Activated CD4-positive, alpha-beta T cell treated with anti-CD3 and anti-CD28 coated beads, Interleukin-10, Interleukin-2, amounts not matched to agents 100 ng/mL and 50 ng/mL, durations not matched to agents 16 hours and 8 hours (primary cell): ENCODE data around the gene TRIM4.
"Not testable (repeated sequence)": the region's sequence is repeated elsewhere in the genome, so short reads cannot be mapped to it uniquely, and the experiment has no call there.

Experiments used
- DNase-seq: peaks from one replicate; pipeline ENCODE4 v3.0.0-alpha.2; 2020

The TRIM4 gene, protein sequence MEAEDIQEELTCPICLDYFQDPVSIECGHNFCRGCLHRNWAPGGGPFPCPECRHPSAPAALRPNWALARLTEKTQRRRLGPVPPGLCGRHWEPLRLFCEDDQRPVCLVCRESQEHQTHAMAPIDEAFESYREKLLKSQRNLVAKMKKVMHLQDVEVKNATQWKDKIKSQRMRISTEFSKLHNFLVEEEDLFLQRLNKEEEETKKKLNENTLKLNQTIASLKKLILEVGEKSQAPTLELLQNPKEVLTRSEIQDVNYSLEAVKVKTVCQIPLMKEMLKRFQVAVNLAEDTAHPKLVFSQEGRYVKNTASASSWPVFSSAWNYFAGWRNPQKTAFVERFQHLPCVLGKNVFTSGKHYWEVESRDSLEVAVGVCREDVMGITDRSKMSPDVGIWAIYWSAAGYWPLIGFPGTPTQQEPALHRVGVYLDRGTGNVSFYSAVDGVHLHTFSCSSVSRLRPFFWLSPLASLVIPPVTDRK

DNA sequence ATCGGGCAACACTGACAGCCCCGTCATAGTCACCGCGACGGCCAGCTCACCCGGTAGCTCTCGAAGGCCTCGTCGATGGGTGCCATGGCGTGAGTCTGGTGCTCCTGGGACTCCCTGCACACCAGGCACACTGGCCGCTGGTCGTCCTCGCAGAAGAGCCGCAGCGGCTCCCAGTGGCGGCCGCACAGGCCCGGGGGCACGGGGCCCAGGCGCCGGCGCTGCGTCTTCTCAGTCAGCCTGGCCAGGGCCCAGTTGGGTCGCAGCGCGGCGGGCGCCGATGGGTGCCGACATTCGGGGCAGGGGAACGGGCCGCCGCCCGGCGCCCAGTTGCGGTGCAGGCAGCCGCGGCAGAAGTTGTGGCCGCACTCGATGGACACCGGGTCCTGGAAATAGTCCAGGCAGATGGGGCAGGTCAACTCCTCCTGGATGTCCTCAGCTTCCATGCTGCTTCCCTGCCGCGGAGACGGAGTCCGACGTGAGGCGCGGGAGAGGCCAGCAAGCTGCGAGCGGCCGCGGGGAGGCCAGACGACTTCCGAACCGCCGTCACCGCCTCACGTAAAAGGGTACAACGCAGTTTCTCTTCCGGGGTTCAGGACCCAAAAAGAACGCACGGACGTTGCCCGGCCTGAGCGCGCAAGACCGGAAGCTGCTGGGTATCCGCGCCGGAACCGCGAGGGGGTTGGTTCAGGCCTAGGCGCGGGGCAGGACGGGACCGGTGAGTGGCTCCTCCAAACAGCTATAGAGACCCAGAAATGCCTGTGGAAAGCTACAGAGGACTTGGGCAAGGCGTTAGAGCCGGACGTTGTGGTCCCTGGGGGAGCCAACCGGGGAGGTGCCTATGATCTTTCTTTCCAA is at the start of gene TRIM4:
TSS of gene TRIM4 (minus strand) at position 572 of the 855 bp plus-strand sequence. CDS start at position 443, 129 bp downstream.
- DNase-seq: peak; percentile 97

DNA sequence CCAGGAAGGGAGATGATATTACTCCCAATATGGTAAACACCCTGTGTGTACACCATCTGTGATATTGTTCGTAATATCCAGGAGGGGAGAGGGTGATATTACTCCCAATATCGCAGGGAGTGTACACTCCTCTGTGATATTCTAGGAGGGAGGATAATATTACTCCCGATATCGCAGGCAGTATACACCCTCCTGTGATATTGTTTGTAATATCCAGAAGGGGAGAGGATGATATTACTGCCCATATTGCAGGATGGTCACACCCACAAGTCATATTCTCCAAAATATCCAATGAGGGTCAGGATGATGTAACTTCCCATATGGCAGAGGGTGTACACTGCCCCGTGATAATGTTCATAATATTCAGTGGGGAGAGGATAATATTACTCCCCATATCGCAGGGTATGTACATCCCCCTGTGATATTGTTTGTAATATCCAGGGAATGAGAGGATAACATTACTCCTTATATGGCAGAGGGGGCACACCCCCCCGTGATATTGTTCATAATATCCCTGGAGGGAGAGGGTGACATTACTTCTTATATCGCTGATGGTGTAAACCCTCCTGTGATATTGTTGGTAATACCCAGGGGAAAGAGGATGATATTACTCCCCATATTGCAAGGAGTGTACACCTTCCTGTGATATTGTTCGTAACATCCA is 39.4 kb upstream of the TRIM4 start:
- DNase-seq: no peak

DNA sequence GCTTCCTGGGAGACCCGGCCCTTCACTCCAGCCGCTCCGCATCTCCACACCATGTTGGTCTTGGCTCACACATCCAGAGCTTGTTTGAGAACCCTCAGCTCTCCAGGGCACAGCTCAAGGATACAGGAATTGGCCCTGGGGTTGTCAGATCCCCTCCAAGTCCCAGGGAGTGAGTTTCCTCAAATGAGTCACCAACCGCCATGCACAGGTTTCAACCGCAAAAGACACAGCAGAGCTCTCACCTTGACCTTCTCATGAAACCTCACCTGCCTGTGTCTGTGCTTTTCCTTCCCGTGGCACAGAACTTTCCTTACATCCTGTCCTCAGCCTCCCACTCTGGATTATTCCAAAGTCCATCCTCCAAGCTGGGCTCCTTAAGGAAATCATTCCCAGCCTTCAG is 35.9 kb upstream of the TRIM4 start:
- DNase-seq: no peak

DNA sequence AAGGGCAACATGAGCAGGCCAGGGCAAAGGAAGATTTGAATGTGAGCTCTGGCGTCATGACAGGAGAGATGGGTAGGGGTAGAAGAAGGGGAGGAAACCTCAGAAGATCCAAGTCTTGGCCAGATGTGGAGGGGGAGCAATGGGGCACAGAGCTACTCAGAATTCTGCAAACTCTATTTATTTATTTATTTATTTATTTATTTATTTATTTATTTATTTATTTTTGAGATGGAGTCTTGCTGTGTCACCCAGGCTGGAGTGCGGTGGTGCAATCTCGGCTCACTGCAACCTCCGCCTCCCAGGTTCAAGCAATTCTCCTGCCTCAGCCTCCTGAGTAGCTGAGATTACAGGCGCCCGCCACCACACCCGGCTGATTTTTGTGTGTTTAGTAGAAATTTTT is 35.3 kb upstream of the TRIM4 start:
- DNase-seq: not testable (repeated sequence)

DNA sequence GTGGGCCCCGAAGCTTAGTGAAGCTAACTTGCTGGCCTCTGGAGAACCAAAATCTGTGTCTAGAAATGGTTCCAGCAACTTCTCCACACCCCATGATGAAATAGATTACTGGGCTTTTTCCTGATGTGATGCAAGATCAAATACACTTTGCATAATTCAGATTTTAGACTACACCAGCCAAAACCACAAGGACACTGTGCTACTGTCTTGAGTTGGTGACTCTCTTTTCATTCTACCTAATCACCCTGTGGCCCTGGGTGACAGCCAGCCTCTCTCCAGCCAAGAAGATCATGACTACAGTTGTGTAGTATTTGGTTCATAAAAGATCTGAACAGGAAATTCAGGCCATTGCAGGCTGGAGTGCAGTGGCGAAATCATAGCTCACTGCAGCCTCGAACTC is 34.3 kb upstream of the TRIM4 start:
- peak; percentile 42 for DNase-seq

DNA sequence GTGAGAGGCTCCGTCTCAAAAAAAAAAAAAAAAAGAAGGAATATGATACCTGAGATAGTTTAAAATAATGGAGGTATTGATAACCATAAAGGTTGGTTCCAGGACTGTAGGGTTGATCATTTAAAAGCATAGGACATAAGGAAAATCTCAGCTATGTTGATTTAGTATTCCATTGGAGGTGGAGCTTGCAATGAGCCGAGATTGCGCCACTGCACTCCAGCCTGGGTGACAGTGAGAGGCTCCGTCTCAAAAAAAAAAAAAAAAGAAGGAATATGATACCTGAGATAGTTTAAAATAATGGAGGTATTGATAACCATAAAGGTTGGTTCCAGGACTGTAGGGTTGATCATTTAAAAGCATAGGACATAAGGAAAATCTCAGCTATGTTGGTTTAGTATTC is 33.3 kb upstream of the TRIM4 start:
- DNase-seq: not testable (repeated sequence)

DNA sequence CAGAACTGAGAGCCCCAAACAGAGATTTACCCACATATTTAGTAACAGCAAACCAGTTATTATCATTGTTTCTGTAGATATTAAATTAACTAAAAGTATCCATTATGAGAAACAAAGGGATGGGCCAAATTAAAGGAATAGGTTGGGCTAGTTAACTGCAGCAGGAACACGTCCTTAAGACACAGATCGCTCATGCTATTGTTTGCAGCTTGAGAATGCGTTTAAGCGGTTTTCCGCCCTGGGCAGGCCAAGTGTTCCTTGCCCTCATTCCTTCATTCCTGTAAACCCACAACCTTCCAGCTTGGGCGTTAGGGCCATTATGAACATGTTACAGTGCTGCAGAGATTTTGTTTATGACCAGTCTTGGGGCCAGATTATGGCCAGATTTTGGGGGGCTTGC is 31.5 kb upstream of the TRIM4 start:
- not testable (repeated sequence) for DNase-seq

DNA sequence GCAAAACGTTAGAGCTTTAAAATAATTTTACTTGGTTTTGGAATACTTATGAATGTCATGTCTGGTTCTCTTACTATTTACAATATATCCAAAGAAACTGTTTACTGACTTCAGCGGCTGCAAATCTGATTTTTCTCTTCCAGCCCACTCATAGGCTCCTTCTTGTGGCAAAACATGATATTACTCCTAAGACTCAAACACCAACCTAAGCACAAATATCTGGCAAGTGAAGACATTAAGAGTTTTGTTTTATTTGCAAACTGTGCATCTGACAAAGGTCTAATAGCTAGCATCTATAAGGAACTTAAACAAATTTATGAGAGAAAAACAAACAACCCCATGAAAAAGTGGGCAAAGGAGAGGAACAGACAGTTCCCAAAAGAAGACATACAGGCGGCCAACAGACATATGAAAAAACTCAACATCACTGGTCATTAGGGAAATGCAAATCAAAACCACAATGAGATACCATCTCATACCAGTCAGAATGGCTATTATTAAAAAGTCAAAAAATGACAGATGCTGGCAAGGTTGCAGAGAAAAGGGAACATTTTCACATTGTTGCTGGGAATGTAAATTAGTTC is 30.4 kb upstream of the TRIM4 start:
- no peak for DNase-seq

DNA sequence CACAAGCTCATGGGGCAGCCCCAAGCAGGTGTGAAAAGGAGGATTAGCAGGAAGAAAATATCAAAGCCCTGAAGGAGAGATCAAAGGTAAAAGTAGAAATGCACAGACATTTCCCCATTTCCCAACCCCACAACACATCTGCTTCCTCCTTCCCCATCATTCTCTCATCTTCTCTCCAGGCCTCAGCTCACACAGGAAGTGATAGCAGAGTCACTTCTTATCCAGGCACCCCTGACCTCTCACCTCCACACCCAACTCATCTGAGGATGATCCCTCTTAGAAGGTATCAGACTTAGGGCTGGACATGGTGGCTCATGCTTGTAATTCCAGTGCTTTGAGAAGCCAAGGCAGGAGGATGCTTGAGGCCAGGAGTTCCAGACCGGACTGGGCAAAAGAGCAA is 28.3 kb upstream of the TRIM4 start:
- DNase-seq: no peak

DNA sequence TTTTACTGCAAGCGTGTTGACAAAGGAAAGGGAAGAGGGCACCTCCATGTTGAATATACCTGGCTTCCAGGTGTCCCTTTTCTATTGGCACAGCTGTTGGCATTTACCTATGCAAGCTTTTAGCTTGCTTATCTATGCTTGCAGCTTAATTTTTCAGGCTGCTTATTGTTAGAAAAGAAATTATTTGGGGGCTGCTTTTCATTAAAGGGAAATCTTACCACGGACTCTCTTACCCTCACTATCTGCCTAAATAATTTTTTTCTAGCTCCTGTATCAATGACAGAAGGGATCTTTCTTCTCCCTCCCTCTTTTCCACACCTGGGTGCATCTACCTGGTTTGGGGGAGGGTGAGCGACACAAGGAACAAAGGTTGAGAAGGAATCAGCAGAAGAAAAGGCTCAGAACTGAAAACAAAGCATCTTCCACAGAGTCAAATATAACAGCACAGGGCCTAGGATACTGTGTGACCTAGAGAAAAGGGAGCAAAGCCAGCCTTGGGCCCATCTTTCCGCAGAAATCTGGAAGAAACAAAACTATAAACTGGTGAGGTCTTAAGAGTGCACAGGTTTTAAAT is 25.3 kb upstream of the TRIM4 start:
- DNase-seq: no peak

DNA sequence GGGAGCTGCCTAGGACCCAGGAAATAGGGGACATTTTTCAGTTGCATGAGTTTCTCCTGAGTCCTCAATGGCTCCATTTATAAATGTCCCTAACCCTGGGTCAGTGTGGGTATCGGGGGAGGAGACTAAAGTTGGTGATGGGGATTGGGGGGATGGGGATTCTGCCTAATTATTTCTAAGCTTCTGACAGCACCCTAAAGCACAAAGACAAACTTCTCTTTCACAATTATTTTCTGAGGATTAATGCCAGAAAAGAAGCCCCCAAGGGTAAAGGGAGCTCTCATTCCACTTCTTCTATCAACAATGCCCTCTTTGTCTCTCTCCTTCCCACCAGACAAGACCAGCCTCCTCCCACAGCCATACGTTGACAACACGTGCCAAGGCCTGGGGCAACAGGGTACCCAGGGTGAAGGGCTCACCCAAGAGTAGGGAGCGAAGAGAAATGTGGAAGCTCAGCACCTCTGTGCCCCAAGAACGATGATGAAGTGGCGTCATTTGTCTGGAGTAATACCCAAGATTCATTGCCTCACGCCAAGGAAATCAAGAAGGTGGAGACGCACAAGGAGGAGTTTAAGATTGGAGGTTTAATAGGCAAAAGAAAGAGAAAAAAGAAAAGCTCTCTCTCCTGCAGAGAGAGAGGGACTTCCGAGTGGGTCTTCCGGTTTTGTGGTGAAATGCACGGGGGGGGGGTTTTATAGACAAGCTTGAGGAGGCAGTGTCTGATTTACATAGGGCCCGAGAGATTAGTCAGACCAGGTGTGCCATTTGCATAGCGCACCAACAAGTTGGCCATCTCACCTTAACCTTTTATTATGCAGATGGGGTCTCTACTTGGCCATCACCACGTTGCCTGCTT is 24.5 kb upstream of the TRIM4 start:
- no peak for DNase-seq

DNA sequence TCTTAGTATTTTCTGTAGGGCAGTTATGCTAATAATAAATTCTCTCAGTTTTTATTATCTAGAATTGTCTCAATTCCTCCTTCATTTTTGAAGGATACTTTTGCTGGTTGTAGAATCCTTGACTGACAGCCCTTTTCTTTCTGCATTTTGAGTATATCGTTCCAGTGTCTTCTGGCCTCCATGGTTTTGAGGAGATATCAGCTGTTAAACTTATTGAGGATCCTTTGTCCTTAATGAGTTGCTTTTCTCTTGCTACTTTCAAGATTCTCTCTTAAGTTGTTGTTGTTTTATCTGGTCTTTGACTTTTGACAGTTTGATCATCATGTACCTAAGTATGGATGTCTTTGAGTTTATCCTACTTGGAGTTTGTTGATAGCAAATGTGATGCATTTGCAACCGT is 19.0 kb upstream of the TRIM4 start:
- DNase-seq: no peak

DNA sequence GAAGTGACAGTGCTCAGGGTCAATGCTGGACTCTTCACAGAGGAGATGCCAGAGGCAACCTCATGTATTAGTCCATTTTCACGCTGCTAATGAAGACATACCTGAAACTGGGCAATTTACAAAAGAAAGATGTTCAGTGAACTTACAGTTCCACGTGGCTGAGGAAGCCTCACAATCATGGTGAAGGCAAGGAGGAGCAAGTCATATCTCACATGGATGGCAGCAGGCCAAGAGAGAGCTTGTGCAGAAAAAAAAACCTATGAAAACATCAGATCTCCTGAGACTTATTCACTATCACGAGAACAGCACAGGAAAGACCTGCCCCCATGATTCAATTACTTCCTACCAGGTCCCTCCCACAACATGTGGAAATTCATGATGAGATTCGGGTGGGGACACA is 15.7 kb upstream of the TRIM4 start:
- not testable (repeated sequence) for DNase-seq

DNA sequence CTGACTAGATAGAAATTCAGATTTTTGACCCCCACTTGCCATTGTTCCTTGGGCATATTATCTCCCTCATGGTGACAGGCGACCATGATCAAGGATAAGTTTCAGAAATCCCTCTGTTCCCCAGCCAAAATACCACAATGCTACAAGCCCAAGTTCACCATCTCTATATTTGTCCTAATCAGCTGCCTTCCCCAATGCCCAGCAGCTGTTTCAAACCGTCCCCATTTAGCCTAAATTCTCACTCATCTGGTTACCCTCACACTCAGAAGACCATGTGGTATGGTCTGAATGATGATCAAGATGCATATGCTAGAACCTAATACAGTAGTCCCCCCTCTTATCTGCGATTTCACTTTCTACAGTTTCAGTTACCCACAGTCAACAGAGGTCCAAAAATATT is 11.0 kb upstream of the TRIM4 start:
- DNase-seq: no peak

DNA sequence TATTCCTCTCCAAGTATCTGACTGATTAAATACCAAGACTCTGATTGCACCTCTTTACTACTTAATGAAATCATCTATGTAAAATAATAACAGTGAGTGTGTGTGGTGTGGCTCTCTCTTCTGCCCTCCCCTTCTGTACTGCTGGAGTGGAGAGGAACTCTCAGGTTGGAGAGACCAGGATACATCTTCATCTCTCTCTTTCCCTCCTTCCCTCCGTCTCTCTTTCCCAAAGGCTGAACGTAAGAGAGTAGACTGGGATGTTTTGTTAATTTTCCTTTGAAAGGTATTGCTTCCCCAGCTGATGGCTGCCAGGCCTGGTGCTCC is 10.4 kb upstream of the TRIM4 start:
- no peak for DNase-seq

DNA sequence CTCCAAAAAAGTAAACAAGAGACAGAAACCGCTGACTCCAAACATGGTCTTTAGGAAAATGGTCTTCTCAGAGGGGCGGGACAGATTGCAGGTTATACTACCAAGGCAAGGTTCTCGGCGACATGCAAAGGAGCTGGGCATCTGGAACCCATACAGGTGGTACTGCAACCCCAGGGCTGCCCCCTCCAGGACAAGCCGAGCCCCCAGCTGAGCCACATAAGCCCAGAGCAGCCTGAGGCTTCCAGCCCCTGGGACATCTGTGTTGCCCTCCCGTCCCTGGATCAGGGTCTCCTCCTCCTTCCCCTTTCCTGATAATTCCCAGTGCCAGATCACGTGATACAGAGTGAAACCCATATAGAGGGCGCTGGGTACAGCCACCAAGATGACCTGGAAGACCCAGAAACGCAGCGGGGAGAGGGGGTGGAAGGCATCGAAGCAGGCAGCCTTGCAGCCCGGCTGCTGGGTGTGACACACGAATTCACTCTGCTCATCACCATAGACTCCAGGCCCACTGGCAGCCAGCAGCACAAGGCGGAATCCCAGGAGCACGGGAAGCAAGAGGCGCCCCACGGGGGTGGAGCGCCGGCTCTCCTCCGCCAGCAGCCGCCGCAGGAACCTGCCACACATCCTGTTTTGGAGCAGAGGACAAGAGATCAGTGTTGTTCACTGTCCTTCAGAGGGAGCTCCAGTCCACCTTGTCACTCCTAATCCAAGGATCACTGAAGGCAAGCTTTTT is 9.8 kb upstream of the TRIM4 start, which contains the start of gene GJC3:
TSS of gene GJC3 (minus strand) at position 627 of the 736 bp plus-strand sequence. CDS start at position 627, 0 bp downstream.
- DNase-seq: peak; percentile 48

DNA sequence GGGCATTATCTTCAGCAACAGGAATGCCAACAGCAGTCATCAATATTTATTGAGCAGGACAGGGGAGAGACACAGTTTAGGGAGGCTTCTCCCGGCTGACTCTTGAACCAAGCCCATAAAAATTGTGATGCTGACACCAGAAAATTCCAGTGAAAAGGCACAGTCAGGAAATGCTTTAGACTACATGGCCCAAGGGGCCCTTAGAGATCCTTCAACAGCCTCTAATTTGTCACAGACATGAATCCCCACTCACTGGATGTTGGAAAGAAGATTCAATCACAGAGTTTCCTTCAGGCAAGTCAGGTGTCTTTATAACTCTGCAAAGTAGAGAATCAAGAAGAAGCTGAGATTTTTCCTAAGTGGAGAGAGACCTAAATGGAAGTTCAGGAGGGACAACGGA is 8.9 kb upstream of the TRIM4 start:
- no peak for DNase-seq

DNA sequence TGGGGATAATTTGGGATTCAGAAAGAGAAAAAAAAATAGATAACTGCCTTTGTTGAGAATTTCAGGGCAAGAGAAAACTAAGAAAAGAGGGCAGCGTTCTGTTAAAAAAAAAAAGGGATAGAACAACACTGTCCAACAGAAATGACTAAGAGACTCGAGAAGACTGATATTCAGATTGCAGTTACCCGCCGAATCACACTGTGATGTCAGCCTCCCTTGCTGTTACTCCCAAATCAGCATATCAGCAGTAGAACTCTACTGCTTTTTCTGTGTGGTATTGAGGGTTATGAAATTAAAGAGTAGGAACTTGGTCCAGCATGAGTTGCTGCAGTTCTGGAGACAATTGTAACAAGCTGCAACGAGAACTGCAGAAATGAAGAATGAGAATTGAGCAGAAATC is 8.2 kb upstream of the TRIM4 start:
- DNase-seq: no peak

DNA sequence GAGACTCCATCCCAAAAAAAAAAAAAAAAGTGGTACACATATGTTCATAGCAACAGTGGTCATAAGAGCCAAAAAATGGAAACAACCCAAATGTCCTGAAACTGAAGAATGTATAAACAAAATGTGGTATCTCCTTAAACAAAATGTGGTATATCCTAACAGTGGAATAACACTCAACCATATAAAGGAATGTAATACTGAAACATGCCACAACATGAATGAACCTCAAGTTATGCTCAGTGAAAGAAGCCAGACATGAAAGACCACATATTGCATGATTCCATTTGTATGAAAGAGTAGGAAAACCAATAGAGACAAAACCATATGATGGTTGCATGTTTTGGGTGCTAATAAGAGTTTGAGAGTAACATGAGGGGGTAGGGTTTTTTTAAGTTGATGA is 7.0 kb upstream of the TRIM4 start:
- DNase-seq: no peak

DNA sequence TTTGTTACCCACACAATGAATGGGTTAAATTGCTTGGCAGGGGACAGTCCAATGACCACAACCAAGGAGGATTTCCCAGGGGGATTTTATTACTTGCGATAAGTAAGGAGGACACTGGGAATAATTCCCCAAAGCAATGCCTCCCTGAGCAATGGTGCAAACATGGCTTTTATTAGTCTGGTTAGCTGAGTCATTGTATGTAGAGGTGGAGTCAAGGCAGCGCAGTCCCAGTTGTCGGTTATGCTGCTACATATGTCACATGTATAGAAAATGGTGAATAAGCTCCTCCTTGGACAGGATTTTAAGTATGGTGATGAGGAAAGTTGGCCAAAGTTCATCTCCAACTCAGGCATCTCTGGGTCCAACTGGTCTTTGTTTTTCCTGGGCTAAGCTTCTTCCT is 3.9 kb upstream of the TRIM4 start:
- no peak for DNase-seq

DNA sequence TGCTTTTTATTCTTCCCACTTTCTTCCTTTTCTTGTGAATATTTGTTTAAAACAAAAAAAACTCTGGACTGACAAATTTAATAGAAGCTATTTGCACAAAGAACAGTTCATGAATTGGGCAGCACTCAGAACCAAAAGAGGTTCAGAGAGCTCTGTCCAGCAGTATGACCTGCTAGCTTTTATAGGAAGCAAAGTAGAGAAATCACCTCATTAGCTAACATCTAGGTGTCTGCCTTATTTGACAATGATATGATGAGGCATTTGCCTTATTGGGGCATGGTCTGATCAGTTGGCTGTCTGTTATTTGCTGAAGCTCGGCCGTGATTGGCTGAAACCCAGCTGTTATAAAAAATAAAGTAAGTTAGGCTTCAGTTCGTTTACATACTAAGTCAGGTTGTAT is 819 bp upstream of the TRIM4 start:
- no peak for DNase-seq
